WERI-Rb-1 (cell line): ENCODE results near the gene HYAL1.

Experiments used
- DNase-seq: peaks from one replicate; pipeline ENCODE4 v3.0.0-alpha.2; 2020
- H3K27ac ChIP-seq: fragments of 250-450 bp; sonication (Bioruptor Pico); 2 replicates; pipeline ENCODE4 v1.5.1; 2020; ENCODE audit warnings: mild to moderate bottlenecking, moderate library complexity
- H3K27me3 ChIP-seq: fragments of 250-450 bp; sonication (Bioruptor Pico); 2 replicates; pipeline ENCODE4 v1.5.1; 2021; ENCODE audit warnings: mild to moderate bottlenecking, low read depth, moderate library complexity; ENCODE audit not compliant: insufficient read depth, severe bottlenecking
- H3K36me3 ChIP-seq: fragments of 250-450 bp; sonication (Bioruptor Pico); 2 replicates; pipeline ENCODE4 v1.5.1; 2020; ENCODE audit warnings: mild to moderate bottlenecking, moderate library complexity
- H3K4me3 ChIP-seq: 2 replicates; pipeline ENCODE4 v1.5.1; 2011; ENCODE audit warnings: low read depth, mild to moderate bottlenecking, control low read depth, low read length
- H3K9me3 ChIP-seq: fragments of 250-450 bp; sonication (Bioruptor Pico); 2 replicates; pipeline ENCODE4 v1.5.1; 2021; ENCODE audit warnings: mild to moderate bottlenecking, moderate library complexity; ENCODE audit not compliant: severe bottlenecking
- TF ChIP-seq, protein P1 (sequence below): IDR thresholded peaks from 2 replicates; pipeline ENCODE4 v1.5.1; 2011; ENCODE audit warnings: low read depth, mild to moderate bottlenecking, control low read depth, inconsistent platforms, low read length

The HYAL1 gene

DNA sequence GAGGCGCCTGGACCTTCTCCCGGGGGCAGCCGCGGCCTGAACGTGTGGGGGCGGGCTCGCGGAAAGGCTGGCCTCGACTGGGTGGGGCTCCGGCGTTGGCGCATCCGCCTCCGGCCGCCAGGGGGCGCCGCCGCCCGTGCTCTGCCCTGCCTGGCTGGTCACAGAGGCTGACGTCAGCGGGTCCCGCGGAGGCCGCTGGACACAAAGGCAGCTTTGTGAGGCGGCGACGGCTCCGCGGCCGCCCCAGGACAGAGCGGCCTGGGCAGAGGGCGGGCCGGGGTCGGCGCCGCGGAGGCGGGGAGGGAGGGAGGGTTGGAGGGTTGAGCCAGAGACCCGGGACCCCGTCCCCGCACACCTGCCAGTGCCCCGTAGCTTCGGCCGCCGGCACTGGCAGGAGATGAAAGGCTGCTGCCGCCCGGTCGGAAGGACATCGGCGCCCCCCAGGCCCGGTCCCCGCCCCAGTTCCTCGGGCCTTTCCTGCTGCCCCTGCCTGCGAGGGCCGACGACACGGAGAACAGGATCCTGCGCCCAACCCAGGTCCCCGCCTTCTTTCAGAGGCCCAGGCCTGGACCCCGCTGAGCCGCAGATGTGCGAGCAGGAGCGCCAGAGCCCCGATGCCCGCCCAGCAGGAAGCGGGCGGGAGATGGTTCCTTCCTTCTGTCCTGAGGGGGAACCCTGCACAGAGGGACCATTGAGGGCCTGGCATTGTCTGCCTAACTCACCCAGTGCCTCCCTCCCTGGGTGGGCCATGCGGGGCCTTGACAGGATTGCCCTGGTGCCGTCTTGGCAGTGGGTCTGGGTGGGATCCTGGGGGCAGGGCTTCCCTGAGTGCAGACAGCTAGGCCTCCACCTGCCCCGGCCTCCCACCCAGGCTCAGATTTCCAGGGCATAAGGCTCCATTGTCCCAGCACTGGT lies 43.1 kb downstream of the HYAL1 start:
- H3K36me3 ChIP-seq: peaks cover 25% of the 10 kb centered on the region
- TF ChIP-seq, protein P1, sequence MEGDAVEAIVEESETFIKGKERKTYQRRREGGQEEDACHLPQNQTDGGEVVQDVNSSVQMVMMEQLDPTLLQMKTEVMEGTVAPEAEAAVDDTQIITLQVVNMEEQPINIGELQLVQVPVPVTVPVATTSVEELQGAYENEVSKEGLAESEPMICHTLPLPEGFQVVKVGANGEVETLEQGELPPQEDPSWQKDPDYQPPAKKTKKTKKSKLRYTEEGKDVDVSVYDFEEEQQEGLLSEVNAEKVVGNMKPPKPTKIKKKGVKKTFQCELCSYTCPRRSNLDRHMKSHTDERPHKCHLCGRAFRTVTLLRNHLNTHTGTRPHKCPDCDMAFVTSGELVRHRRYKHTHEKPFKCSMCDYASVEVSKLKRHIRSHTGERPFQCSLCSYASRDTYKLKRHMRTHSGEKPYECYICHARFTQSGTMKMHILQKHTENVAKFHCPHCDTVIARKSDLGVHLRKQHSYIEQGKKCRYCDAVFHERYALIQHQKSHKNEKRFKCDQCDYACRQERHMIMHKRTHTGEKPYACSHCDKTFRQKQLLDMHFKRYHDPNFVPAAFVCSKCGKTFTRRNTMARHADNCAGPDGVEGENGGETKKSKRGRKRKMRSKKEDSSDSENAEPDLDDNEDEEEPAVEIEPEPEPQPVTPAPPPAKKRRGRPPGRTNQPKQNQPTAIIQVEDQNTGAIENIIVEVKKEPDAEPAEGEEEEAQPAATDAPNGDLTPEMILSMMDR: peak; percentile 98
- peak overlapping the region; percentile 99 for H3K27ac ChIP-seq
- no peaks in the 10 kb centered on the region for H3K27me3 ChIP-seq
- peak overlapping the region; percentile 64 for H3K4me3 ChIP-seq
- DNase-seq: peak; percentile 92
- no peaks in the 10 kb centered on the region for H3K9me3 ChIP-seq

DNA sequence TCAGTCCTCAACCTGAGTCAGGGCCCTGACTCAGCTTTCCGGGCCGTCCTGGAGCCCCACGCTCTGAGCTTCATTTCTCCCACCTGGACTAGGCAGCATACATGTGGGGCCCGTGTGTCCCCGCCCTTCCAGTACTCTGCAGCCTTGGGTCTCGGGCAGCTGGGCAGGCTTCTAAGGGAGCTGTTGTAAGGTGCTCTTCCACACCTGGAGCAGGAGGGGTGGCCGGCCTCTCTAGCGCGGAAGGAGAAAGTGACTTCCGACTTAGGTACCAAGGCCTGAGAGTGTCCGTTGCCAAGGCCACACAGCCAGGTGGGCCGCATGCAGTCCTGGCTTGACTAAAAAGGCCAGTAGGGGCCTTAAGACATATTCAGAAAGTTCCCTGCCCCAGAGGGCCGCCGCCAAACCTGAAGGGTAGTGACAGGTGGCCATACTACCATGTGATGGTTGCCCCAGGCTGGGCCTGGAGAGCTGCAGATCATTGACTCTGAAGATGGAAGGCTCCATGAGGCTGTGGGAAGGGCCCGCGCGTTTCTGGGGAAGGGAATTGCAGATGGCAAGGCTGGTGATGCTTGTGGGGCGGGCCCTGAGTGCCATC lies 43.8 kb downstream of the HYAL1 start:
- Histone ChIP-seq H3K9me3 (no peaks in the 10 kb centered on the region), H3K4me3 (peak overlapping the region; percentile 17; the same call in 1 of the 2 replicates), H3K27ac (peak overlapping the region; percentile 99), H3K27me3 (no peaks in the 10 kb centered on the region), H3K36me3 (peaks cover 27% of the 10 kb centered on the region)
- TF ChIP-seq, protein P1: no peak
- DNase-seq: no peak

DNA sequence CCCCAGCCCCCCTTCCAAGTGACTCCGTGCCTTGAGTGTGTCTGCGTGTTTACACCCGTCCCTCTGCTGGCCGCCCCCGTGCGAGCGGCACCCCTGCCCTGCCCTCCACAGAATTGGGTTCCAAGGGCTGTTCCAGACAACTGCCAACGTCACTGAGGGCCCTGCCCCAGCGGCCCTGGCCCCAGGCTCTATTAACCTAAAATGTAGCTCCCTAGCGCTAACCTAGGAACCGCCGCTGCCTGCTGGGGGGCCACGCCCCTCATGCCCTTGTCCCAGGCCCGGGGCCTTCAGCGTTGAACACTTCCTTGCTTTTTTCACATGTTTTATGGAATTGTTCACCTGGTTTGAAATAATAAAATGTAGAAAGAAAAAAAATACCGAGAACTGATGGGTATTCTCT lies 44.4 kb downstream of the HYAL1 start:
- no peak for DNase-seq
- Histone ChIP-seq H3K27me3 (no peaks in the 10 kb centered on the region), H3K4me3 (no peak overlapping the region), H3K36me3 (peaks cover 33% of the 10 kb centered on the region), H3K9me3 (no peaks in the 10 kb centered on the region), H3K27ac (peak overlapping the region; percentile 99)
- TF ChIP-seq, protein P1: 0 out of 2 replicates have a peak, but pooled peaks have one; percentile 5

DNA sequence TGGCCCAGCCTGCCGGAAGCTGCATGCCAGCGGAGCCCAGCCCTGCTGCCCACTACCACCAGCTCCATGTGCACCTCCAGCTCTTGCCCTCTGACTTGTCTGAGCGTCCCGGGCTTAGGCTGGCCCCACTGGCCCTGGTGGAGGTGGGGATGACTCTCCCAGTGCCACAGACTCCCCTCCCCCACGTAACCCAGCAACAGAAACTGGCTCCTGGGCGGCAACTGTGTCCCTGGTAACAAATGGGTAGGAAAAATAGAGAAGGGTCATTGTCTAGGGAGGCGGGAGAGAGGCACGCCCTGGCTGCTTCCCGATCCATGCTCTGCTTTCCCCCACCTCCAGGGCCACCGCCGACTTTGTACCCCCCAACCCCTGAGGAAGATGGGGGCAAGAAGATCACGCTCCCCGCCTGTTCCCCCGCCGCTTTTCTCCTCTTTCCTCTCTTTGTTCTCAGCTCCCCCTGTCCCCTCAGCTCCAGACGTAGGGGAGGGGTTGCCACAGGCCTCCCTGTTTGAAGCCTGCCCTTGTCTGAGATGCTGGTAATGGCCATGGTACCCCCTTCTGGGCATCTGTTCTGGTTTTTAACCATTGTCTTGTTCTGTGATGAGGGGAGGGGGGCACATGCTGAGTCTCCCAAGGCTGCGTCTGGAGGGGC lies 45.2 kb downstream of the HYAL1 start:
- Histone ChIP-seq H3K27me3 (no peaks in the 10 kb centered on the region), H3K9me3 (no peaks in the 10 kb centered on the region), H3K4me3 (no peak overlapping the region), H3K36me3 (peaks cover 34% of the 10 kb centered on the region), H3K27ac (no peak overlapping the region)
- TF ChIP-seq, protein P1: no peak
- DNase-seq: no peak

DNA sequence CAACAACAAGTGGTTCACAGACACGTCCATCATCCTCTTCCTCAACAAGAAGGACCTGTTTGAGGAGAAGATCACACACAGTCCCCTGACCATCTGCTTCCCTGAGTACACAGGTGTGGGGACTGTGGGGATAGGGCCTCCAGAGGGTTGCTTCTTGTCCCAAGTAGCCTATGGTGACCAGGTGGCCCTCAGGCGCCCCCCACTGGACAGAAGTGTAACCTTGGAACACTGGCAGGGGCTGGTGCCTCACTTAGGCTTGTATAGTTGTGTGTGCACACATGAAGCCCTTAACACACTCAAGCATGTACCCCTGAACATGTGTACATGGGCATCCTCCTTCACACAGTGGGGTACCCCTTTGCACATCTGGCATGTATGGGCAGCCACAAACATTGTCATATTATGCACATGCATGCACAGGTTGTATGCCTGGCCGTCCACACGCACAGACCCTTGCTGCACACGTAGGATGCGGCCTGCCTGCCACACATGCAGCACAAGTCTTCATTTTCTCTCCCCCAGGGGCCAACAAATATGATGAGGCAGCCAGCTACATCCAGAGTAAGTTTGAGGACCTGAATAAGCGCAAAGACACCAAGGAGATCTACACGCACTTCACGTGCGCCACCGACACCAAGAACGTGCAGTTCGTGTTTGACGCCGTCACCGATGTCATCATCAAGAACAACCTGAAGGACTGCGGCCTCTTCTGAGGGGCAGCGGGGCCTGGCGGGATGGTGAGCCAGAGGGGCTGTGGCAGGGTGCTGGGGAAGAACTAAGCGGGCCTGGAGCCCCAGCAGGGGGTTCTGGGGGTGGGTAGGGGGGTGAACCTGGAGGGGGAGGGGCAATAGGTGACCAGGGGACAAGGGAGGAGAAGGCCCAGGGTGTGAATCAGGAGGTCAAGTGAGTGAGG lies 46.1 kb downstream of the HYAL1 start:
- Histone ChIP-seq H3K27me3 (no peaks in the 10 kb centered on the region), H3K36me3 (peaks cover 44% of the 10 kb centered on the region), H3K4me3 (no peak overlapping the region), H3K27ac (peak overlapping the region; percentile 27; the same call in 1 of the 2 replicates), H3K9me3 (no peaks in the 10 kb centered on the region)
- DNase-seq: peak; percentile 84
- TF ChIP-seq, protein P1: peak; percentile 89
